Left renal pelvis (tissue), 4 donors: ENCODE results near the gene LRRIQ1. TPM values are rescaled to one million over a fixed set of nuclear protein-coding genes. Genes with fewer than 3 reads are reported as not detected.

Experiments used
- DNase-seq, 4 donors: peaks; one replicate each; pipeline ENCODE4 v3.0.0-alpha.2; 2013; ENCODE audit warnings: low read depth in 4 of 4, low spot score in 3 of 4
- polyA plus RNA-seq, 4 donors: library from polyadenylated mRNA; unstranded; fragments of 120-200 nt; gene quantifications; one replicate each; pipeline ENCODE4 v1.2.1, GENCODE V29; 2013; ENCODE audit not compliant: insufficient read length in 4 of 4

Gene LRRIQ1
- polyA plus RNA-seq, 4 donors: 5.0 to 57.9 (median 30.8) TPM

GRCh38 chr12:85043829-85044228 lies 7.7 kb downstream of the LRRIQ1 start:
- DNase-seq: no peak

GRCh38 chr12:85057370-85057963 lies 21.3 kb downstream of the LRRIQ1 start:
- DNase-seq: peak in 1 of 4 donors; percentile 21

GRCh38 chr12:85058339-85058738 lies 22.2 kb downstream of the LRRIQ1 start:
- no peak for DNase-seq

- DNase-seq: no peak
Observed at GRCh38 chr12:85059594-85059993, 23.4 kb downstream of the LRRIQ1 start.

- DNase-seq: no peak
Observed at GRCh38 chr12:85060916-85061315, 24.8 kb downstream of the LRRIQ1 start.

GRCh38 chr12:85065837-85066482 lies 29.8 kb downstream of the LRRIQ1 start:
- no peak for DNase-seq

GRCh38 chr12:85072826-85073225 lies 36.7 kb downstream of the LRRIQ1 start:
- no peak for DNase-seq

GRCh38 chr12:85076688-85077430 lies 40.7 kb downstream of the LRRIQ1 start:
- DNase-seq: peak; percentile 20 to 36 (median 28)

- no peak for DNase-seq
Observed at GRCh38 chr12:85085066-85085465, 48.9 kb downstream of the LRRIQ1 start.

GRCh38 chr12:85089792-85090191 lies 53.6 kb downstream of the LRRIQ1 start:
- DNase-seq: no peak

GRCh38 chr12:85092814-85093370 lies 56.7 kb downstream of the LRRIQ1 start:
- no peak for DNase-seq

GRCh38 chr12:85095501-85095900 lies 59.4 kb downstream of the LRRIQ1 start:
- no peak for DNase-seq

GRCh38 chr12:85130646-85131045 lies 94.5 kb downstream of the LRRIQ1 start:
- DNase-seq: no peak

GRCh38 chr12:85138833-85139232 lies 102.7 kb downstream of the LRRIQ1 start:
- DNase-seq: no peak

- no peak for DNase-seq
Observed at GRCh38 chr12:85147331-85147730, 111.2 kb downstream of the LRRIQ1 start.

GRCh38 chr12:85152311-85152729 lies 116.2 kb downstream of the LRRIQ1 start:
- peak in 3 of 4 donors; percentile 53 to 70 (median 55) for DNase-seq

GRCh38 chr12:85155791-85156190 lies 119.6 kb downstream of the LRRIQ1 start:
- no peak for DNase-seq

- no peak for DNase-seq
Observed at GRCh38 chr12:85156569-85156968, 120.4 kb downstream of the LRRIQ1 start.

- no peak for DNase-seq
Observed at GRCh38 chr12:85157035-85157603, 121.0 kb downstream of the LRRIQ1 start.

- DNase-seq: no peak
Observed at GRCh38 chr12:85163752-85164321, 127.7 kb downstream of the LRRIQ1 start.
